DMS153 (cell line): ENCODE results near the gene PPM1N.

Source experiments
- DNase-seq: peaks from one replicate; lab custom pipeline; 2025; lab: John Stamatoyannopoulos, UW

The PPM1N gene

GRCh38 chr19:45471111-45471930, 26.9 kb upstream of the PPM1N start:
- no peak for DNase-seq

GRCh38 chr19:45471931-45472562, 26.2 kb upstream of the PPM1N start:
- DNase-seq, result no peak

- DNase-seq, result no peak
Measured at GRCh38 chr19:45472563-45473366, 25.5 kb upstream of the PPM1N start.

DNA sequence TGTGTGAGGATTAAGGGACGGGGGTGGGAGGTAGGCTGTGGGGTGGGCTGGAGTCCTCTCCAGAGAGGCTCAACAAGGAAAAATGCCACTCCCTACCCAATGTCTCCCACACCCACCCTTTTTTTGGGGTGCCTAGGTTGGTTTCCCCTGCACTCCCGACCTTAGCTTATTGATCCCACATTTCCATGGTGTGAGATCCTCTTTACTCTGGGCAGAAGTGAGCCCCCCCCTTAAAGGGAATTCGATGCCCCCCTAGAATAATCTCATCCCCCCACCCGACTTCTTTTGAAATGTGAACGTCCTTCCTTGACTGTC, 24.9 kb upstream of the PPM1N start:
- DNase-seq, result no peak

DNA sequence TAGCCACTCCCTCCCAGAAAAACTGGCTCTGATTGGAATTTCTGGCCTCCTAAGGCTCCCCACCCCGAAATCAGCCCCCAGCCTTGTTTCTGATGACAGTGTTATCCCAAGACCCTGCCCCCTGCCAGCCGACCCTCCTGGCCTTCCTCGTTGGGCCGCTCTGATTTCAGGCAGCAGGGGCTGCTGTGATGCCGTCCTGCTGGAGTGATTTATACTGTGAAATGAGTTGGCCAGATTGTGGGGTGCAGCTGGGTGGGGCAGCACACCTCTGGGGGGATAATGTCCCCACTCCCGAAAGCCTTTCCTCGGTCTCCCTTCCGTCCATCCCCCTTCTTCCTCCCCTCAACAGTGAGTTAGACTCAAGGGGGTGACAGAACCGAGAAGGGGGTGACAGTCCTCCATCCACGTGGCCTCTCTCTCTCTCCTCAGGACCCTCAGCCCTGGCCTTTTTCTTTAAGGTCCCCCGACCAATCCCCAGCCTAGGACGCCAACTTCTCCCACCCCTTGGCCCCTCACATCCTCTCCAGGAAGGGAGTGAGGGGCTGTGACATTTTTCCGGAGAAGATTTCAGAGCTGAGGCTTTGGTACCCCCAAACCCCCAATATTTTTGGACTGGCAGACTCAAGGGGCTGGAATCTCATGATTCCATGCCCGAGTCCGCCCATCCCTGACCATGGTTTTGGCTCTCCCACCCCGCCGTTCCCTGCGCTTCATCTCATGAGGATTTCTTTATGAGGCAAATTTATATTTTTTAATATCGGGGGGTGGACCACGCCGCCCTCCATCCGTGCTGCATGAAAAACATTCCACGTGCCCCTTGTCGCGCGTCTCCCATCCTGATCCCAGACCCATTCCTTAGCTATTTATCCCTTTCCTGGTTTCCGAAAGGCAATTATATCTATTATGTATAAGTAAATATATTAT, 24.3 kb upstream of the PPM1N start:
- DNase-seq, result no peak

DNA sequence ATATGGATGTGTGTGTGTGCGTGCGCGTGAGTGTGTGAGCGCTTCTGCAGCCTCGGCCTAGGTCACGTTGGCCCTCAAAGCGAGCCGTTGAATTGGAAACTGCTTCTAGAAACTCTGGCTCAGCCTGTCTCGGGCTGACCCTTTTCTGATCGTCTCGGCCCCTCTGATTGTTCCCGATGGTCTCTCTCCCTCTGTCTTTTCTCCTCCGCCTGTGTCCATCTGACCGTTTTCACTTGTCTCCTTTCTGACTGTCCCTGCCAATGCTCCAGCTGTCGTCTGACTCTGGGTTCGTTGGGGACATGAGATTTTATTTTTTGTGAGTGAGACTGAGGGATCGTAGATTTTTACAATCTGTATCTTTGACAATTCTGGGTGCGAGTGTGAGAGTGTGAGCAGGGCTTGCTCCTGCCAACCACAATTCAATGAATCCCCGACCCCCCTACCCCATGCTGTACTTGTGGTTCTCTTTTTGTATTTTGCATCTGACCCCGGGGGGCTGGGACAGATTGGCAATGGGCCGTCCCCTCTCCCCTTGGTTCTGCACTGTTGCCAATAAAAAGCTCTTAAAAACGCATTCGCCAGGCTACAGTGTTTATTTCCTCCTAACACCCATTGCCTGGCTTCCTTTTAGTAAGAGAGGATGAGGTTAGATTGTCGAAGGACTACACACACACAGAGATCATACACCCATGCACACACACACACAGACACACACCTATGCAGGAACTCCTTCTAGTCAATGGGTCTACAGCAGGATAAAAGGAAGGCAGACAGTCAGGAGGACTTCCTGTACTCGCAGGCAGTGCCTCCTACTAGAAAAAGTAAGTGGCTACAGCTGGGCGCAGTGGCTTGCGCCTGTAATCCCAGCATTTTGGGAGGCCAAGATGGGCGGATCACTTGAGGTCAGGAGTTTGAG, 23.4 kb upstream of the PPM1N start:
- DNase-seq, result no peak

- no peak for DNase-seq
Measured at GRCh38 chr19:45475537-45476291, 22.5 kb upstream of the PPM1N start.

DNA sequence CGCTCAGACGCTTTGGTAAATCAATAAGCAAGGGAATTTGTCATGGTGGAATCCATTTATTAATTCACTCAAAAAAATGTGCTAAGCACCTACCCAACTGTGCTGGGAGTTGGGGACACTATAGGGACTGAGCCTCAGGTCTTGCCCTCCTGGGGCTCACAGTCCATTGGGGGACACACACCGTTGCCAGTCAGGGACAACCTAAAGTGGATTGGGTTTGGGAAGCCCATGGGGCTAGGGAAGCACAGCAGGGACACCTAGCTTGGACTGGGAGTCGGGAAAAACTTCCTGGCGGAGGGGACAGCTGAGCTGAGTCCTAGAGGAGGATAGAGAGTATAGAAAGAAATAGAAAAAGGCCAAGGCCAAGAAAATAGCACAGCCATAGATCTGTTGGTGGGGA, 21.9 kb upstream of the PPM1N start:
- no peak for DNase-seq

DNA sequence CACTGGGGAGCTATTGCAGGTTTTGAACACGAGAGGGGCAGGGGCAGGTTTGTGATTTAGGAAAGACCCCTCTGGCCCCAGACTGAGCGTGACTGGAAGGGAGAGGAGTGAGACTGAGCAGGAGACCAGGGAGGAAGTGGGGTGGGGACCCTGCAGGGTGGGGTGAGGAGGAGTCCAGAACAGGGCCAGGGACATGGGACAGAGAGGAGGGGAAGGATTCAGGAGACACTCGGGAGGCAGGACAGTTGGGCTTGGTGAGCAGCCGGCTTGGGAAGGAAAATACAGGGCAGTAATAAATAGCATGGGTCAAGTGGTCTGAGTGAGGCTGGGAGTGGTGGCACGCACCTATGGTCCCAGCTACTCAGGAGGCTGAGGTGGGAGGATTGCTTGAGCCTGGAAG, 21.1 kb upstream of the PPM1N start:
- no peak for DNase-seq

DNA sequence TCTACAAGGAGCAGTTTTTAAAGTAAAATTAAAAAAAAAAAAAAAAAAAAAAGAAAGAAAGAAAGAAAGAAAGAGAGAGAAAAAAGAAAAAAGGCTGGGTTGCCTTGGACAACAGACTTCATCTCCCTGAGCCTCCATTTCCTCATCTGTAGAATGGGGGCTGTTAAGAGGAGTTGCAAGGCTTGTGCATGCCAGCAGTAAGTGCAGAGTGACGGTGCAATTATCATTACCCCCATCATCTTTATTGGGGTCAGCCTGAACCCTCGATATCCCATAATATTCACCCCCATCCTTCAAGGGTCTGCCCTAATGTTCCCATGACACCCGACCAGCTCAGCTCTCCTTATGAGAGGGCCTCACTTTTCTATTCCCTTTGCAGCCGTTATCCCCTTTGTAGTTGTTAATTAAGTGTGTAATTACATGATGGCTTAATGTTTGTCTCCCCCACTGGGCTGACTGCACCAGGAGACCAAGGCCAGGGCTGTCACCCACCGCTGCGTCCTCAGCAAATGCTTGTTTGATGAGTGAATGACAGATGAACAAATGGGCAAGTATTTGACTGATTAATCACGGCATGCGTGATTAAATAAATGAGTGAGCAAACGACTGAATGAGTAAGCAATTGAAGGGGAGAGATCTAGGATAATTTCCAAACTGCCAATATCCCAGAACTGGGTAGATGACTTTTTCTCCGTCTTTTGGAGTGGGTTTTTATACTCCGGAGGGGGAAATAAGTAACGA, 20.4 kb upstream of the PPM1N start:
- DNase-seq, result no peak

- peak; percentile 94 for DNase-seq
Measured at GRCh38 chr19:45478454-45479238, 19.6 kb upstream of the PPM1N start.

- DNase-seq, result no peak
Measured at GRCh38 chr19:45483033-45483432, 15.2 kb upstream of the PPM1N start.

DNA sequence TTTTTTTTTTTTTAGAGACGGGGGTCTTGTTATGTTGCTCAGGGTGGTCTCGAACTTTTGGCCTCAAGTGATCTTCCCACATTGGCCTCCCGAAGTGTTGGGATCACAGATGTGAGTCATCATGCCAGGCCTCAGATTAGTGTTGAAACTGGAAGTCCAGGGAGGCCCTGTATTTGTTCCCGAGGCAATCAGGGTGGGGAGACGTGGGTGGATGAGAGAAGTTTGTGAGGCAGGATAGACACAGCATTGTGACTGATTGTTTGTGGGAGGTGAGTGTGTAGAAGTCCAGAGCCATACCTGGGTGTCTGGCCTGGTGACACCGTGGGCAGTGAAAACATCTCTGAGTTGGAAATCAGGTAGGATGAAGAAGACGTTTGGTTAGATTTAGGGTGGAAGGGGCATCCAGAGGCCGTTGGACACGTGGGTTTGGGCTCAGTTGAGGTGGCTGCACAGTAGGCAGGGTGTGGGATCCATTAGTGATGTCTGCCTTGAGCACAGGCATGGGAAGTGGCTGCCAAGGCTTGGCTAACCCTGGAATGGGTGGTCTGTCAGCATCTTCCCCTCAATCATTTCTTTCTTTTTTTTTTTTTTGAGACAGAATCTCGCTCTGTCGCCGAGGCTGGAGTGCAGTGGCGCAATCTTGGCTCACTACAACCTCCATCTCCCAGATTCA, 13.8 kb upstream of the PPM1N start:
- no peak for DNase-seq

DNA sequence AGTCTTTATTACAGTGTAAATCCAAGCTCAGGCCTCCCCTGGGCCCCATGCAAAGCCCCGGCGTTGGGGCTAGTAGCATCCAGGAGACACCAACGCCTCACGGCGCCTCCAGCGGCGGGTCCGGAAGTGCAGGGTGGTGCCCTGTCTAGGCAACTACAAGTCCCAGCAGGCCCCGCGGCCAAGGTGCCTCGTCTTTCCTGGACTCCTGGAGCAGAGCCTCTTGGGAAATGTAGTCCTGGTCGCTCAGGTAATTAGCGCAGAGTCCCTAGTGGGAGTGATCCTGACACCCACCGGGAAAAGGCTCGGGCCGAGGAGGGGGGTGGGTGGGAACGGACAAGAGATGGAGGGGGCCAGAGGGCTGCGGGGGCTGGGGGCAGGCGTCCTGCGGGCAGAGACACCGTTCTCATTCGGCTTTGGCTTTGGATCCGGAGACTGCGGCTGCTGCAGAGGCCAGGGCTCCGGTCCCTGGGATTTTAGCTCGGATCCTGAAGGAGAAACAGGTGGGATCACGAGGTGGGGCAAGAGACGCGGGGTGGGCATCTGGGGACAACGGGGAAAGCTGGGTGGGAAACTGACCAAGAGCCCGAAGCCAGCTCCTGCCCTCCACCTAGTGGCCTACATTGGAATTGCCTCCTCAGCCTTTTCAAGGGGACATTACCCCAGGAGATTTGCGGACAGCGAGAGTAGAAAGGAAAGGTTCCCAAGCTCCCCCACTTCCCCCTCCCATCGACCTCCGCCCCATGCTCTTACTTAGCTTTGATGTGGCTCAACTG, 12.8 kb upstream of the PPM1N start:
- peak; percentile 91 for DNase-seq

DNA sequence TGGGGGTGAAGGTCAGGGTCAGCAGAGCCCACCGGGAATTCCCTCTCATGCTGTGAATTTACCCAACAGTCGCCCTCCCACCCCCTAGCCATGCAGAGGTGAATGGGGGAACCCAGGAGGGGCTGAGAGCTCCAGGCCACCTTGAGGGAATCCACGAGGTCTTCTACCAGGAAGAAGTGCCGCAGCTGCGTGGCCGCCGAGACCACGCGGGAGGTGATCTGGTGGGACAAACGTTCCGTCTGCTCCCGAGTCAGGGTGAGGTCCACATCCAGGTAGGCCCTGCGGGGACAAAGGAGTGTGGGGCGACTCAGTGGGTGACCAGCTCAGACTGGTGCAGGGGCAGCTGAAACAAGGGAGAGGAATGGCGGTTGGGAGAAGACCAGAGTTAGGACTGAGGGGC, 9.5 kb upstream of the PPM1N start:
- DNase-seq, result no peak

GRCh38 chr19:45489216-45489855, 8.9 kb upstream of the PPM1N start:
- DNase-seq, result no peak

DNA sequence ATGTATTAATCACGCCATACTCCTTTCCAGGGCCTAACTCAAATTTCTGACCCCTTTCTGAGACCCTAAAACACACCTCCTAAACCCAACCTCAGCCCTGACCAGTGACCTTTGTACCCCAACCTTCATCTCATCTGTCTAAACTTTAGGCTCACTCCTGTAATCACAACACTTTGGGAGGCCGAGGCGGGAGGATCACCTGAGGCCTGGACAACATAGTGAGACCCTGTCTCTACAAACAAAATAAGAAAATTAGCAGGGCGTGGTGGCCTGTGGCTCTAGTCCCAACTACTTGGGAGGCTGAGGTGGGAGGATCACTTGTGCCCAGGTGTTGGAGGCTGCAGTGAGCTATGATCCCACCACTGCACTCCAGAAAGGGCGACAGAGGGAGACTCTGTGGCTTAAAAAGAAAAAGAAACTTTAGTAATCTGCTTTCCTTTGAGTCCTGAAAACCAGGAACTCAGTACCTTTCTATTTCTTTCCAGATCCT, 6.1 kb upstream of the PPM1N start:
- DNase-seq, result no peak
